ENCODE data around the gene ADAMTS19. TPM values are rescaled to one million over a fixed set of nuclear protein-coding genes. Genes with fewer than 3 reads are reported as not detected.

The ADAMTS19 gene
- 22.1 TPM for total RNA-seq (ENCODE audit: unreplicated experiment)
- long read RNA-seq, partial matches to known transcripts, result 0 of 2 reads
- long read RNA-seq, other reads (novel, unspliced or antisense), result 2 of 2 reads

- H3K27ac Mint-ChIP-seq (ENCODE audit: unreplicated experiment), result peak within 1 kb of the TSS; percentile 90
- peak within 1 kb of the TSS; percentile 97 for H3K4me3 Mint-ChIP-seq (ENCODE audit: unreplicated experiment)
- H3K36me3 Mint-ChIP-seq (ENCODE audit: unreplicated experiment), result peaks cover 5% of the 10 kb centered on the region
- peak; percentile 74 for DNase-seq
- TF ChIP-seq CTCF (IDR thresholded peaks at IDR 0.05; ENCODE audit: partially characterized antibody, unreplicated experiment), result no peak
- H3K4me1 Mint-ChIP-seq (ENCODE audit: low read depth, unreplicated experiment), result peaks cover 42% of the 10 kb centered on the region
- H3K27me3 Mint-ChIP-seq (ENCODE audit: unreplicated experiment), result peaks cover 20% of the 10 kb centered on the region
- peaks cover 18% of the 10 kb centered on the region for H3K9me3 Mint-ChIP-seq (ENCODE audit: unreplicated experiment)
Observed at GRCh38 chr5:129459777-129460671, at the start of gene ADAMTS19. Gene ADAMTS19 (plus strand): TSS chr5:129460298. CDS start chr5:129460392, 94 bp downstream.

- no peak for TF ChIP-seq CTCF (IDR thresholded peaks at IDR 0.05; ENCODE audit: partially characterized antibody, unreplicated experiment)
- Mint-ChIP-seq H3K36me3 (ENCODE audit: unreplicated experiment) (peaks cover 3% of the 10 kb centered on the region), H3K9me3 (ENCODE audit: unreplicated experiment) (peaks cover 2% of the 10 kb centered on the region), H3K4me1 (ENCODE audit: low read depth, unreplicated experiment) (no peaks in the 10 kb centered on the region), H3K4me3 (ENCODE audit: unreplicated experiment) (no peak overlapping the region), H3K27me3 (ENCODE audit: unreplicated experiment) (no peaks in the 10 kb centered on the region), H3K27ac (ENCODE audit: unreplicated experiment) (no peak overlapping the region)
- no peak for DNase-seq
Observed at GRCh38 chr5:129410488-129410887, 49.6 kb upstream of the ADAMTS19 start.

- peaks cover 2% of the 10 kb centered on the region for H3K9me3 Mint-ChIP-seq (ENCODE audit: unreplicated experiment)
- peaks cover 7% of the 10 kb centered on the region for H3K36me3 Mint-ChIP-seq (ENCODE audit: unreplicated experiment)
- TF ChIP-seq CTCF (IDR thresholded peaks at IDR 0.05; ENCODE audit: partially characterized antibody, unreplicated experiment), result no peak
- no peaks in the 10 kb centered on the region for H3K27me3 Mint-ChIP-seq (ENCODE audit: unreplicated experiment)
- H3K27ac Mint-ChIP-seq (ENCODE audit: unreplicated experiment), result no peak overlapping the region
- no peak overlapping the region for H3K4me3 Mint-ChIP-seq (ENCODE audit: unreplicated experiment)
- H3K4me1 Mint-ChIP-seq (ENCODE audit: low read depth, unreplicated experiment), result no peaks in the 10 kb centered on the region
- no peak for DNase-seq
Observed at GRCh38 chr5:129412721-129413120, 47.4 kb upstream of the ADAMTS19 start.

GRCh38 chr5:129413570-129413969, 46.5 kb upstream of the ADAMTS19 start:
- Mint-ChIP-seq H3K9me3 (ENCODE audit: unreplicated experiment) (peaks cover 2% of the 10 kb centered on the region), H3K36me3 (ENCODE audit: unreplicated experiment) (peaks cover 7% of the 10 kb centered on the region), H3K4me3 (ENCODE audit: unreplicated experiment) (no peak overlapping the region), H3K27me3 (ENCODE audit: unreplicated experiment) (no peaks in the 10 kb centered on the region), H3K4me1 (ENCODE audit: low read depth, unreplicated experiment) (no peaks in the 10 kb centered on the region), H3K27ac (ENCODE audit: unreplicated experiment) (no peak overlapping the region)
- DNase-seq, result no peak
- TF ChIP-seq CTCF (IDR thresholded peaks at IDR 0.05; ENCODE audit: partially characterized antibody, unreplicated experiment), result no peak

GRCh38 chr5:129419292-129419691, 40.8 kb upstream of the ADAMTS19 start:
- TF ChIP-seq CTCF (IDR thresholded peaks at IDR 0.05; ENCODE audit: partially characterized antibody, unreplicated experiment), result no peak
- H3K4me3 Mint-ChIP-seq (ENCODE audit: unreplicated experiment), result no peak overlapping the region
- no peak overlapping the region for H3K27ac Mint-ChIP-seq (ENCODE audit: unreplicated experiment)
- H3K9me3 Mint-ChIP-seq (ENCODE audit: unreplicated experiment), result peaks cover 2% of the 10 kb centered on the region
- peaks cover 2% of the 10 kb centered on the region for H3K4me1 Mint-ChIP-seq (ENCODE audit: low read depth, unreplicated experiment)
- DNase-seq, result no peak
- H3K36me3 Mint-ChIP-seq (ENCODE audit: unreplicated experiment), result peaks cover 7% of the 10 kb centered on the region
- peaks cover 2% of the 10 kb centered on the region for H3K27me3 Mint-ChIP-seq (ENCODE audit: unreplicated experiment)
